HG02588 (cell line): Measurements from ENCODE around the gene MYEOV.

ENCODE experiments used
- ATAC-seq: cut with Tn5 transposase; IDR thresholded peaks from one replicate; pipeline ENCODE4 v1.9.1; 2021; ENCODE audit warnings: mild to moderate bottlenecking, moderate library complexity; ENCODE audit not compliant: unreplicated experiment

The MYEOV gene

GRCh38 chr11:69314555-69314954 lies 20.6 kb downstream of the MYEOV start:
- ATAC-seq: no peak

- ATAC-seq: no peak
Measured at GRCh38 chr11:69316956-69317355, 23.0 kb downstream of the MYEOV start.

- no peak for ATAC-seq
Measured at GRCh38 chr11:69317401-69318092, 23.6 kb downstream of the MYEOV start.

GRCh38 chr11:69318093-69318420 lies 24.1 kb downstream of the MYEOV start:
- no peak for ATAC-seq

- no peak for ATAC-seq
Measured at GRCh38 chr11:69319255-69320106, 25.5 kb downstream of the MYEOV start.

GRCh38 chr11:69320326-69320725 lies 26.4 kb downstream of the MYEOV start:
- ATAC-seq: no peak

GRCh38 chr11:69320756-69321741 lies 27.1 kb downstream of the MYEOV start:
- ATAC-seq: no peak

- ATAC-seq: no peak
Measured at GRCh38 chr11:69321877-69322361, 28.0 kb downstream of the MYEOV start.

- no peak for ATAC-seq
Measured at GRCh38 chr11:69325446-69325845, 31.5 kb downstream of the MYEOV start.

- ATAC-seq: no peak
Measured at GRCh38 chr11:69326622-69327219, 32.8 kb downstream of the MYEOV start.

- ATAC-seq: no peak
Measured at GRCh38 chr11:69327741-69328191, 33.8 kb downstream of the MYEOV start.

GRCh38 chr11:69328231-69328630 lies 34.3 kb downstream of the MYEOV start:
- ATAC-seq: no peak

- no peak for ATAC-seq
Measured at GRCh38 chr11:69329581-69329980, 35.6 kb downstream of the MYEOV start.

- ATAC-seq: no peak
Measured at GRCh38 chr11:69330330-69330729, 36.4 kb downstream of the MYEOV start.

GRCh38 chr11:69333149-69333710 lies 39.3 kb downstream of the MYEOV start:
- no peak for ATAC-seq

- ATAC-seq: no peak
Measured at GRCh38 chr11:69333879-69334278, 39.9 kb downstream of the MYEOV start.

- no peak for ATAC-seq
Measured at GRCh38 chr11:69335007-69335780, 41.2 kb downstream of the MYEOV start.

GRCh38 chr11:69335781-69336405 lies 41.9 kb downstream of the MYEOV start:
- no peak for ATAC-seq

GRCh38 chr11:69337211-69337721 lies 43.3 kb downstream of the MYEOV start:
- ATAC-seq: no peak
